ENCODE data around the gene CTPS1. TPM values are rescaled to one million over a fixed set of nuclear protein-coding genes. Genes with fewer than 3 reads are reported as not detected.
A peak's percentile ranks its signal among the peaks of the same experiment; 100 is the strongest.

The CTPS1 gene
- total RNA-seq, 1 experiment from 2014 or later, result 69.9 TPM

- Mint-ChIP-seq H3K36me3 (ENCODE audit: insufficient read depth, unreplicated experiment) (peaks cover 35% of the 10 kb centered on the region), H3K4me3 (ENCODE audit: unreplicated experiment) (peak overlapping the region; percentile 82), H3K27ac (ENCODE audit: low read depth, unreplicated experiment) (peak overlapping the region; percentile 90), H3K27me3 (ENCODE audit: insufficient read depth, unreplicated experiment) (no peaks in the 10 kb centered on the region), H3K9me3 (ENCODE audit: unreplicated experiment) (no peaks in the 10 kb centered on the region), H3K4me1 (ENCODE audit: insufficient read depth, unreplicated experiment) (peaks cover 22% of the 10 kb centered on the region)
- no TSS peak for BruUV-seq (replicated peaks)
- intact Hi-C loops (cut with micrococcal nuclease), result no loop called here
- DNase-seq (ENCODE audit: unreplicated experiment), result no peak
- ChIA-PET POLR2A (interaction anchor here (1.5 to 3.7 kb wide), 4 partner anchors 8 to 25 kb away, joined by 6 to 33 read pairs (median 14); no protein-coding TSS in a partner anchor), CTCF (interaction anchor here (1.3 kb wide), 1 partner anchor 23 kb away, joined by 5 read pairs; no protein-coding TSS in a partner anchor)
- no peak for TF ChIP-seq CTCF (IDR thresholded peaks at IDR 0.05; ENCODE audit: unreplicated experiment)
These were observed 2.4 kb downstream of the CTPS1 start for GRCh38 chr1:40981691-40982448.

GRCh38 chr1:40982721-40983120, 3.2 kb downstream of the CTPS1 start:
- Mint-ChIP-seq H3K4me1 (ENCODE audit: insufficient read depth, unreplicated experiment) (peaks cover 22% of the 10 kb centered on the region), H3K36me3 (ENCODE audit: insufficient read depth, unreplicated experiment) (peaks cover 43% of the 10 kb centered on the region), H3K27ac (ENCODE audit: low read depth, unreplicated experiment) (no peak overlapping the region), H3K27me3 (ENCODE audit: insufficient read depth, unreplicated experiment) (no peaks in the 10 kb centered on the region), H3K9me3 (ENCODE audit: unreplicated experiment) (no peaks in the 10 kb centered on the region), H3K4me3 (ENCODE audit: unreplicated experiment) (no peak overlapping the region)
- no peak for TF ChIP-seq CTCF (IDR thresholded peaks at IDR 0.05; ENCODE audit: unreplicated experiment)
- no TSS peak for BruUV-seq (replicated peaks)
- DNase-seq (ENCODE audit: unreplicated experiment), result no peak
- CTCF ChIA-PET, result interaction anchor here (0.7 to 1.3 kb wide), 5 partner anchors 20 to 258 kb away, joined by 3 to 5 read pairs (median 4); no protein-coding TSS in a partner anchor
- intact Hi-C loops (cut with micrococcal nuclease), result no loop called here
- POLR2A ChIA-PET, result interaction anchor here (1.2 to 1.5 kb wide), 2 partner anchors 8 to 21 kb away, joined by 4 to 6 read pairs; no protein-coding TSS in a partner anchor

GRCh38 chr1:40983286-40983685, 3.8 kb downstream of the CTPS1 start:
- no peak for DNase-seq (ENCODE audit: unreplicated experiment)
- H3K4me3 Mint-ChIP-seq (ENCODE audit: unreplicated experiment), result no peak overlapping the region
- no peaks in the 10 kb centered on the region for H3K27me3 Mint-ChIP-seq (ENCODE audit: insufficient read depth, unreplicated experiment)
- no peak overlapping the region for H3K27ac Mint-ChIP-seq (ENCODE audit: low read depth, unreplicated experiment)
- H3K9me3 Mint-ChIP-seq (ENCODE audit: unreplicated experiment), result no peaks in the 10 kb centered on the region
- intact Hi-C loops (cut with micrococcal nuclease), result no loop called here
- BruUV-seq (replicated peaks), result no TSS peak
- POLR2A ChIA-PET, result interaction anchor here (1.2 to 1.5 kb wide), 2 partner anchors 8 to 20 kb away, joined by 4 to 6 read pairs; no protein-coding TSS in a partner anchor
- CTCF ChIA-PET, result interaction anchor here (0.7 to 1.0 kb wide), 4 partner anchors 20 to 904 kb away, joined by 3 to 5 read pairs (median 3); no protein-coding TSS in a partner anchor
- H3K36me3 Mint-ChIP-seq (ENCODE audit: insufficient read depth, unreplicated experiment), result peaks cover 49% of the 10 kb centered on the region
- H3K4me1 Mint-ChIP-seq (ENCODE audit: insufficient read depth, unreplicated experiment), result peaks cover 22% of the 10 kb centered on the region
- TF ChIP-seq CTCF (IDR thresholded peaks at IDR 0.05; ENCODE audit: unreplicated experiment), result no peak

GRCh38 chr1:40984066-40984465, 4.6 kb downstream of the CTPS1 start:
- H3K9me3 Mint-ChIP-seq (ENCODE audit: unreplicated experiment), result no peaks in the 10 kb centered on the region
- intact Hi-C loops (cut with micrococcal nuclease), result no loop called here
- no peak overlapping the region for H3K4me3 Mint-ChIP-seq (ENCODE audit: unreplicated experiment)
- DNase-seq (ENCODE audit: unreplicated experiment), result no peak
- TF ChIP-seq CTCF (IDR thresholded peaks at IDR 0.05; ENCODE audit: unreplicated experiment), result no peak
- no TSS peak for BruUV-seq (replicated peaks)
- peaks cover 50% of the 10 kb centered on the region for H3K36me3 Mint-ChIP-seq (ENCODE audit: insufficient read depth, unreplicated experiment)
- no peaks in the 10 kb centered on the region for H3K27me3 Mint-ChIP-seq (ENCODE audit: insufficient read depth, unreplicated experiment)
- ChIA-PET POLR2A (interaction anchor here (0.6 to 1.2 kb wide), 4 partner anchors 18 to 290 kb away, joined by 3 to 4 read pairs (median 4); no protein-coding TSS in a partner anchor), CTCF (interaction anchor here (0.7 to 1.0 kb wide), 3 partner anchors 35 to 1522 kb away, joined by 3 to 4 read pairs (median 3); no protein-coding TSS in a partner anchor)
- H3K27ac Mint-ChIP-seq (ENCODE audit: low read depth, unreplicated experiment), result no peak overlapping the region
- peaks cover 22% of the 10 kb centered on the region for H3K4me1 Mint-ChIP-seq (ENCODE audit: insufficient read depth, unreplicated experiment)
